Smooth muscle cell (in vitro differentiated cells): ENCODE results near the gene GAK. TPM values are rescaled to one million over a fixed set of nuclear protein-coding genes. Genes with fewer than 3 reads are reported as not detected.

Experiments used
- DNase-seq: peaks from one replicate; lab custom pipeline; 2025; ENCODE audit not compliant: unreplicated experiment; lab: John Stamatoyannopoulos, UW
- H2AFZ ChIP-seq: fragments of 200-600 bp; sonication (generic); 2 replicates; pipeline ENCODE4 v1.6.0; 2016; ENCODE audit warnings: antibody characterized with exemption, low read depth, mild to moderate bottlenecking
- H3F3A ChIP-seq: fragments of 200-600 bp; sonication (generic); 2 replicates; pipeline ENCODE4 v1.6.0; 2017; ENCODE audit warnings: antibody characterized with exemption, low read depth
- H3K27ac ChIP-seq: fragments of 200-600 bp; sonication (generic); 2 replicates; pipeline ENCODE4 v1.5.1; 2016; ENCODE audit warnings: low read depth, mild to moderate bottlenecking
- H3K27me3 ChIP-seq: fragments of 200-600 bp; sonication (generic); 2 replicates; pipeline ENCODE4 v1.6.1; 2016; ENCODE audit warnings: low read depth, mild to moderate bottlenecking
- H3K36me3 ChIP-seq: fragments of 200-600 bp; sonication (generic); 2 replicates; pipeline ENCODE4 v1.5.1; 2016; ENCODE audit warnings: low read depth
- H3K4me1 ChIP-seq: fragments of 200-600 bp; sonication (generic); 2 replicates; pipeline ENCODE4 v1.5.1; 2016; ENCODE audit warnings: low read depth
- H3K4me2 ChIP-seq: fragments of 200-600 bp; sonication (generic); 2 replicates; pipeline ENCODE4 v1.6.0; 2016; ENCODE audit warnings: mild to moderate bottlenecking
- H3K4me3 ChIP-seq: fragments of 200-600 bp; sonication (generic); 2 replicates; pipeline ENCODE4 v1.5.1; 2016; ENCODE audit warnings: mild to moderate bottlenecking
- H3K79me2 ChIP-seq: fragments of 200-600 bp; sonication (generic); 2 replicates; pipeline ENCODE4 v1.6.0; 2016; ENCODE audit warnings: low read depth, mild to moderate bottlenecking
- H3K9ac ChIP-seq: fragments of 200-600 bp; sonication (generic); 2 replicates; pipeline ENCODE4 v1.6.0; 2016; ENCODE audit warnings: low read depth
- H3K9me3 ChIP-seq: fragments of 200-600 bp; sonication (generic); replicated peaks from 2 replicates; pipeline ENCODE4 v1.5.1; 2016; ENCODE audit warnings: low read depth
- H4K20me1 ChIP-seq: fragments of 200-600 bp; sonication (generic); 2 replicates; pipeline ENCODE4 v1.6.0; 2016; ENCODE audit warnings: low read depth
- WGBS: methylation state at CpG from one replicate; pipeline ENCODE4 v1.1.7; 2016; ENCODE audit warnings: low lambda C conversion rate; 5-methylcytosine and 5-hydroxymethylcytosine counted together
- polyA plus RNA-seq: library from polyadenylated mRNA; unstranded; fragments of >200 nt; fragmentation: Nextera tagmentation; extraction: Ambion mirVana; gene quantifications from 2 replicates; pipeline ENCODE4 v1.2.1, GENCODE V29; 2016
- total RNA-seq: library from RNA; depleted of rRNA; stranded (reverse); fragments of >200 nt; gene quantifications from 2 replicates; pipeline ENCODE4 v1.2.3, GENCODE V29; 2014
- TF ChIP-seq, protein P1 (sequence below): fragments of 200-600 bp; sonication (generic); IDR thresholded peaks from 2 replicates; pipeline ENCODE4 v1.5.1; 2017; ENCODE audit warnings: borderline replicate concordance, mild to moderate bottlenecking, antibody characterized with exemption; ENCODE audit not compliant: insufficient read depth, poor library complexity, severe bottlenecking

The GAK gene
- total and polyA plus RNA-seq, 2 experiments from 2014 or later: 56.2 to 85.4 TPM

DNA sequence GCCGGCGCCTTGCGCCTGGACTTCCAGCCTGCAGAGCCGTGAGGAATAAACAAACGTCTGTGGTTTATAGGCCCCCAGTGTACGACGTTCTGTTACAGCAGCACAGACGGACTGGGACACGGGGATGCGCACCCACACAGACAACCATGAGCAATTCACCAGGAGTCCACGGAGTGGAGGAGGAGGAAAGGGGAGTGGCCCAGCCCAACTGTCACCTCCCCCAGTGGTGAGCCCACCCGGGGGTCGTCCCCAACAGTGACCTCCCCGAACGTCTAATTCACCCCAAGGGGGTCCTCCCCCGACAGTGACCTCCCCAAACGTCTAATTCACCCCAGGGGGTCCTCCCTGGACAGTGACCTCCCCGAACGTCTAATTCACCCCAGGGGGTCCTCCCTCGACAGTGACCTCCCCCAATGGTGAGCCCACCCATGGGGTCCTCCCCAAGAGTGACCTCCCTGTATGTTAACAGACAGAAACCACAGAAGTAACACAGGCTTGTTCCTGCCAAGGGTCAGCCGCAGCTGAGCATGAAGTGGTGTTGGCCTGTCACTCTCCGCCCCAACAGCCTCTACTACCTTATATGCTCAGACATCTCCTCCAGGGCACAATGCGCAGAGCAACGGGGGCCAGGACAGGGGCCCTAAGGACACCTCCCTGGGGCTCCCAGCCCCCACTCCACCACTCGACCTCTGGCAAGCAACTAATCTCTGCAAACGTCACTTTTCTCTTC, 6.2 kb downstream of the GAK start:
- Histone ChIP-seq H3K4me3 (no peak overlapping the region), H3K4me2 (no peak overlapping the region), H2AFZ (no peak overlapping the region), H3K79me2 (peaks cover 90% of the 10 kb centered on the region), H4K20me1 (peaks cover 92% of the 10 kb centered on the region), H3K4me1 (peaks cover 5% of the 10 kb centered on the region), H3F3A (no peaks in the 10 kb centered on the region), H3K9me3 (no peaks in the 10 kb centered on the region), H3K9ac (no peak overlapping the region), H3K27me3 (no peaks in the 10 kb centered on the region), H3K36me3 (no peaks in the 10 kb centered on the region), H3K27ac (no peak overlapping the region)
- no peak for DNase-seq
- 80% methylated on average over 26 of the region's 26 CpGs for WGBS
- TF ChIP-seq, protein P1, sequence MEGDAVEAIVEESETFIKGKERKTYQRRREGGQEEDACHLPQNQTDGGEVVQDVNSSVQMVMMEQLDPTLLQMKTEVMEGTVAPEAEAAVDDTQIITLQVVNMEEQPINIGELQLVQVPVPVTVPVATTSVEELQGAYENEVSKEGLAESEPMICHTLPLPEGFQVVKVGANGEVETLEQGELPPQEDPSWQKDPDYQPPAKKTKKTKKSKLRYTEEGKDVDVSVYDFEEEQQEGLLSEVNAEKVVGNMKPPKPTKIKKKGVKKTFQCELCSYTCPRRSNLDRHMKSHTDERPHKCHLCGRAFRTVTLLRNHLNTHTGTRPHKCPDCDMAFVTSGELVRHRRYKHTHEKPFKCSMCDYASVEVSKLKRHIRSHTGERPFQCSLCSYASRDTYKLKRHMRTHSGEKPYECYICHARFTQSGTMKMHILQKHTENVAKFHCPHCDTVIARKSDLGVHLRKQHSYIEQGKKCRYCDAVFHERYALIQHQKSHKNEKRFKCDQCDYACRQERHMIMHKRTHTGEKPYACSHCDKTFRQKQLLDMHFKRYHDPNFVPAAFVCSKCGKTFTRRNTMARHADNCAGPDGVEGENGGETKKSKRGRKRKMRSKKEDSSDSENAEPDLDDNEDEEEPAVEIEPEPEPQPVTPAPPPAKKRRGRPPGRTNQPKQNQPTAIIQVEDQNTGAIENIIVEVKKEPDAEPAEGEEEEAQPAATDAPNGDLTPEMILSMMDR: no peak

DNA sequence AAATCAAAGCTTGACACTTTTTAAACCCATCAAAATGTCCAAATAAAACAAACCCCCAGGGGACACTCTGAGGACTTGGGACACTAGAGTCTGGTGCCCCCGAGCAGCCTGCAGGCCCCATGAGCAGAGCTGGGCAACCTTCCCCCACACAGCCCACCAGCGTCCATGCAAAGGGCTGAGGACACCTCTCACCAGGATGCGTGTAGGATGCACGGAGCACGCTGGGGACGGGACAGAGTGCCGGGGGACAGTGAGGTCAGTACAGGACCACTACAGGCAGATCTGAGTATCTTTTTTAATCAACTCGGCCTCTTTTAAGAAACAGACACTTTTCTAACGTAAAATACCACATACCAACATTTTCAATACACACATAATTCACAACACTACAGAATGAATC, 6.9 kb downstream of the GAK start:
- Histone ChIP-seq H3K9me3 (no peaks in the 10 kb centered on the region), H3K79me2 (peaks cover 89% of the 10 kb centered on the region), H3K36me3 (no peaks in the 10 kb centered on the region), H3K27ac (no peak overlapping the region), H3K27me3 (no peaks in the 10 kb centered on the region), H2AFZ (no peak overlapping the region), H3K4me2 (no peak overlapping the region), H3K9ac (no peak overlapping the region), H3F3A (no peaks in the 10 kb centered on the region), H3K4me3 (no peak overlapping the region), H4K20me1 (peaks cover 92% of the 10 kb centered on the region), H3K4me1 (no peaks in the 10 kb centered on the region)
- TF ChIP-seq, protein P1: no peak
- 92% methylated on average over 9 of the region's 9 CpGs for WGBS
- no peak for DNase-seq

- Histone ChIP-seq H4K20me1 (peaks cover 92% of the 10 kb centered on the region), H3K4me1 (no peaks in the 10 kb centered on the region), H3K4me3 (no peak overlapping the region), H3K9ac (no peak overlapping the region), H2AFZ (no peak overlapping the region), H3K4me2 (no peak overlapping the region), H3K79me2 (peaks cover 89% of the 10 kb centered on the region), H3K9me3 (no peaks in the 10 kb centered on the region), H3K36me3 (no peaks in the 10 kb centered on the region), H3F3A (no peaks in the 10 kb centered on the region), H3K27me3 (no peaks in the 10 kb centered on the region), H3K27ac (no peak overlapping the region)
- 81% methylated on average over 17 of the region's 18 CpGs for WGBS
- TF ChIP-seq, protein P1: no peak
- DNase-seq: no peak
These were observed 7.7 kb downstream of the GAK start for GRCh38 chr4:924107-925096.
